GM23338 (cell line): ENCODE results near the gene AOC1. TPM values are rescaled to one million over a fixed set of nuclear protein-coding genes. Genes with fewer than 3 reads are reported as not detected.

Experiments
- ATAC-seq: fragments of 200-7000 bp; cut with Tn5 transposase; 3 replicates; pipeline ENCODE4 v1.9.1; 2020
- DNase-seq: peaks from one replicate; pipeline ENCODE4 v3.0.0-alpha.2; 2015; ENCODE audit warnings: low spot score
- H2AFZ ChIP-seq: fragments of 200-600 bp; sonication (generic); 2 replicates; pipeline ENCODE4 v1.8.0; 2016; ENCODE audit warnings: antibody characterized with exemption, mild to moderate bottlenecking, moderate library complexity
- H3F3A ChIP-seq: fragments of 200-600 bp; sonication (generic); replicated peaks from 2 replicates; pipeline ENCODE4 v1.8.0; 2017; ENCODE audit warnings: antibody characterized with exemption, mixed run types, low read depth
- H3K27ac ChIP-seq: fragments of 200-600 bp; sonication (generic); 2 replicates; pipeline ENCODE4 v1.6.1; 2016; ENCODE audit warnings: low read depth
- H3K27me3 ChIP-seq: fragments of 200-600 bp; sonication (generic); 2 replicates; pipeline ENCODE4 v1.8.0; 2016; ENCODE audit warnings: mild to moderate bottlenecking, mixed run types, moderate library complexity; ENCODE audit not compliant: insufficient read depth
- H3K36me3 ChIP-seq: fragments of 200-600 bp; sonication (generic); 2 replicates; pipeline ENCODE4 v1.8.0; 2016; ENCODE audit warnings: mild to moderate bottlenecking; ENCODE audit not compliant: insufficient read depth
- H3K4me1 ChIP-seq: fragments of 200-600 bp; sonication (generic); 2 replicates; pipeline ENCODE4 v1.8.0; 2016; ENCODE audit warnings: mild to moderate bottlenecking, moderate library complexity; ENCODE audit not compliant: insufficient read depth
- H3K4me2 ChIP-seq: fragments of 200-600 bp; sonication (generic); 2 replicates; pipeline ENCODE4 v1.7.1; 2017; ENCODE audit warnings: mixed run types
- H3K4me3 ChIP-seq: fragments of 200-600 bp; sonication (generic); 2 replicates; pipeline ENCODE4 v1.6.1; 2016; ENCODE audit warnings: mixed run types
- H3K79me2 ChIP-seq: fragments of 200-600 bp; sonication (generic); replicated peaks from 2 replicates; pipeline ENCODE4 v1.8.0; 2017; ENCODE audit warnings: mild to moderate bottlenecking; ENCODE audit not compliant: insufficient read depth
- H3K9me2 ChIP-seq: fragments of 200-600 bp; sonication (generic); 2 replicates; pipeline ENCODE4 v1.8.0; 2017; ENCODE audit not compliant: insufficient read depth
- H4K20me1 ChIP-seq: fragments of 200-600 bp; sonication (generic); replicated peaks from 2 replicates; pipeline ENCODE4 v1.8.0; 2017; ENCODE audit warnings: mild to moderate bottlenecking; ENCODE audit not compliant: insufficient read depth
- H3K27ac Mint-ChIP-seq: 2 replicates; pipeline ENCODE4 v1.8.0; 2020; ENCODE audit warnings: inconsistent platforms, mild to moderate bottlenecking, moderate library complexity, mixed read lengths
- H3K27me3 Mint-ChIP-seq: 3 replicates; pipeline ENCODE4 v1.8.0; 2022; ENCODE audit warnings: low read depth, mild to moderate bottlenecking, moderate library complexity, mixed read lengths, inconsistent platforms; ENCODE audit not compliant: insufficient read depth, poor library complexity
- H3K36me3 Mint-ChIP-seq: 3 replicates; pipeline ENCODE4 v1.8.0; 2021; ENCODE audit warnings: low read depth, mild to moderate bottlenecking, inconsistent platforms, moderate library complexity, mixed read lengths
- H3K4me1 Mint-ChIP-seq: 3 replicates; pipeline ENCODE4 v1.8.0; 2020; ENCODE audit warnings: mild to moderate bottlenecking, inconsistent platforms, mixed read lengths
- H3K4me3 Mint-ChIP-seq: 3 replicates; pipeline ENCODE4 v1.8.0; 2021; ENCODE audit warnings: moderate library complexity, mild to moderate bottlenecking, inconsistent platforms, mixed read lengths
- H3K9me3 Mint-ChIP-seq: 3 replicates; pipeline ENCODE4 v1.8.0; 2020; ENCODE audit warnings: moderate library complexity, mild to moderate bottlenecking, inconsistent platforms, mixed read lengths
- CREB1 ChIP-seq: fragments of 250-450 bp; sonication (Bioruptor Pico); IDR thresholded peaks from 2 replicates; pipeline ENCODE4 v1.5.0; 2020; ENCODE audit warnings: low read depth, mild to moderate bottlenecking, moderate library complexity
- ETS1 ChIP-seq: IDR thresholded peaks from 2 replicates; pipeline ENCODE4 v1.6.1; 2016; ENCODE audit warnings: antibody characterized with exemption
- EZH2 ChIP-seq: fragments of 200-600 bp; sonication (generic); IDR thresholded peaks from one replicate; pipeline ENCODE4 v1.8.0; 2017; ENCODE audit warnings: antibody characterized with exemption, mild to moderate bottlenecking, low read depth; ENCODE audit not compliant: unreplicated experiment
- EZH2phosphoT487 ChIP-seq: fragments of 200-600 bp; sonication (generic); IDR thresholded peaks from one replicate; pipeline ENCODE4 v1.8.1; 2018; ENCODE audit warnings: antibody characterized with exemption; ENCODE audit not compliant: unreplicated experiment
- JUNB ChIP-seq: IDR thresholded peaks from one replicate; pipeline ENCODE4 v1.6.1; 2016; ENCODE audit warnings: antibody characterized with exemption; ENCODE audit not compliant: unreplicated experiment
- NANOG ChIP-seq: IDR thresholded peaks from 2 replicates; pipeline ENCODE4 v1.6.1; 2016; ENCODE audit warnings: antibody characterized with exemption, borderline replicate concordance
- POLR2AphosphoS5 ChIP-seq: IDR thresholded peaks from 2 replicates; pipeline ENCODE4 v1.6.1; 2016; ENCODE audit warnings: antibody characterized with exemption, low read depth
- REST ChIP-seq: IDR thresholded peaks from one replicate; pipeline ENCODE4 v1.6.1; 2018; ENCODE audit warnings: antibody characterized with exemption; ENCODE audit not compliant: unreplicated experiment
- STAT1 ChIP-seq: IDR thresholded peaks from one replicate; pipeline ENCODE4 v1.6.1; 2016; ENCODE audit warnings: antibody characterized with exemption; ENCODE audit not compliant: unreplicated experiment
- ZNF331 ChIP-seq: fragments of 250-450 bp; sonication (Bioruptor Pico); IDR thresholded peaks from 2 replicates; pipeline ENCODE4 v1.5.0; 2020; ENCODE audit warnings: low read depth, mild to moderate bottlenecking, moderate library complexity
- polyA plus RNA-seq: library from polyadenylated mRNA; unstranded; fragments of >200 nt; fragmentation: Nextera tagmentation; extraction: Ambion mirVana; gene quantifications from 2 replicates; pipeline ENCODE4 v1.2.1, GENCODE V29; 2016
- total RNA-seq: library from RNA; depleted of rRNA; stranded (reverse); fragments of >200 nt; shearing (Covaris generic); gene quantifications from 2 replicates; pipeline ENCODE4 v1.2.3, GENCODE V29; 2014
- TF ChIP-seq, protein P1 (sequence below): fragments of 250-450 bp; sonication (Bioruptor Pico); IDR thresholded peaks from 2 replicates; pipeline ENCODE4 v1.5.0; 2020; ENCODE audit warnings: mild to moderate bottlenecking, moderate library complexity
- TF ChIP-seq, protein P2 (sequence below), 2 experiments: fragments of 200-600 bp in 1 of 2; sonication (generic) in 1 of 2; conservative IDR thresholded peaks; 2 replicates each; pipeline versions ENCODE4 v1.5.1 to v1.6.1; 2016 to 2017; ENCODE audit warnings: antibody characterized with exemption in 2 of 2, low read depth in 2 of 2, mild to moderate bottlenecking in 2 of 2, moderate library complexity in 1 of 2

Gene AOC1
- total and polyA plus RNA-seq, 2 experiments from 2014 or later: not detected

DNA sequence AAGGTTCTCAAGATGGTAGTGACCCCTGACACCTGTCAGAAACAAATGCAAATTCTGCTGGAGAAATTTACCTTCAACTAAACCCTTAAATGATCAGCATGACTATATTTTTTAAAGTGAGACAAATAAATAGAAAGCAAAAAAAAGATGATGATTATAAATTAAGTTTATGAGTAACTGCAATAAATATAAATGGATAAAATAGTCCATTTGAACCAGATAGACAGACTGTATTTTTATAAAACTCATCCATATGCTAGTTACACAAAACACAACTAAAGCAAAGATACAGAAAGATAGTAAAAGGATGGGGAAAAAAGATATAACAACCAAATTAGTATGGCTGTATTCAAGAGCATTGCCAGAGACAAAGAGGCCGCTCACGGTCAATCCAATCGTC, 45.9 kb upstream of the AOC1 start:
- DNase-seq: no peak
- Mint-ChIP-seq H3K36me3 (peaks cover 10% of the 10 kb centered on the region; the same call in 1 of the 3 replicates), H3K9me3 (peaks cover 17% of the 10 kb centered on the region), H3K27me3 (peaks cover 13% of the 10 kb centered on the region), H3K27ac (no peak overlapping the region), H3K4me3 (no peak overlapping the region), H3K4me1 (peaks cover 5% of the 10 kb centered on the region; the same call in 2 of the 3 replicates)
- peaks cover 3% of the 10 kb centered on the region; the same call in 1 of the 2 replicates for H4K20me1 ChIP-seq
- H3K27ac ChIP-seq: no peak overlapping the region
- no peaks in the 10 kb centered on the region for H3K79me2 ChIP-seq
- H3K4me2 ChIP-seq: no peak overlapping the region
- H3K4me3 ChIP-seq: no peak overlapping the region
- H3K9me2 ChIP-seq: no peaks in the 10 kb centered on the region
- ATAC-seq: no peak
- peaks cover 28% of the 10 kb centered on the region for H3K27me3 ChIP-seq
- H3K4me1 ChIP-seq: no peaks in the 10 kb centered on the region
- no peaks in the 10 kb centered on the region for H3K36me3 ChIP-seq
- TF ChIP-seq, protein P1, sequence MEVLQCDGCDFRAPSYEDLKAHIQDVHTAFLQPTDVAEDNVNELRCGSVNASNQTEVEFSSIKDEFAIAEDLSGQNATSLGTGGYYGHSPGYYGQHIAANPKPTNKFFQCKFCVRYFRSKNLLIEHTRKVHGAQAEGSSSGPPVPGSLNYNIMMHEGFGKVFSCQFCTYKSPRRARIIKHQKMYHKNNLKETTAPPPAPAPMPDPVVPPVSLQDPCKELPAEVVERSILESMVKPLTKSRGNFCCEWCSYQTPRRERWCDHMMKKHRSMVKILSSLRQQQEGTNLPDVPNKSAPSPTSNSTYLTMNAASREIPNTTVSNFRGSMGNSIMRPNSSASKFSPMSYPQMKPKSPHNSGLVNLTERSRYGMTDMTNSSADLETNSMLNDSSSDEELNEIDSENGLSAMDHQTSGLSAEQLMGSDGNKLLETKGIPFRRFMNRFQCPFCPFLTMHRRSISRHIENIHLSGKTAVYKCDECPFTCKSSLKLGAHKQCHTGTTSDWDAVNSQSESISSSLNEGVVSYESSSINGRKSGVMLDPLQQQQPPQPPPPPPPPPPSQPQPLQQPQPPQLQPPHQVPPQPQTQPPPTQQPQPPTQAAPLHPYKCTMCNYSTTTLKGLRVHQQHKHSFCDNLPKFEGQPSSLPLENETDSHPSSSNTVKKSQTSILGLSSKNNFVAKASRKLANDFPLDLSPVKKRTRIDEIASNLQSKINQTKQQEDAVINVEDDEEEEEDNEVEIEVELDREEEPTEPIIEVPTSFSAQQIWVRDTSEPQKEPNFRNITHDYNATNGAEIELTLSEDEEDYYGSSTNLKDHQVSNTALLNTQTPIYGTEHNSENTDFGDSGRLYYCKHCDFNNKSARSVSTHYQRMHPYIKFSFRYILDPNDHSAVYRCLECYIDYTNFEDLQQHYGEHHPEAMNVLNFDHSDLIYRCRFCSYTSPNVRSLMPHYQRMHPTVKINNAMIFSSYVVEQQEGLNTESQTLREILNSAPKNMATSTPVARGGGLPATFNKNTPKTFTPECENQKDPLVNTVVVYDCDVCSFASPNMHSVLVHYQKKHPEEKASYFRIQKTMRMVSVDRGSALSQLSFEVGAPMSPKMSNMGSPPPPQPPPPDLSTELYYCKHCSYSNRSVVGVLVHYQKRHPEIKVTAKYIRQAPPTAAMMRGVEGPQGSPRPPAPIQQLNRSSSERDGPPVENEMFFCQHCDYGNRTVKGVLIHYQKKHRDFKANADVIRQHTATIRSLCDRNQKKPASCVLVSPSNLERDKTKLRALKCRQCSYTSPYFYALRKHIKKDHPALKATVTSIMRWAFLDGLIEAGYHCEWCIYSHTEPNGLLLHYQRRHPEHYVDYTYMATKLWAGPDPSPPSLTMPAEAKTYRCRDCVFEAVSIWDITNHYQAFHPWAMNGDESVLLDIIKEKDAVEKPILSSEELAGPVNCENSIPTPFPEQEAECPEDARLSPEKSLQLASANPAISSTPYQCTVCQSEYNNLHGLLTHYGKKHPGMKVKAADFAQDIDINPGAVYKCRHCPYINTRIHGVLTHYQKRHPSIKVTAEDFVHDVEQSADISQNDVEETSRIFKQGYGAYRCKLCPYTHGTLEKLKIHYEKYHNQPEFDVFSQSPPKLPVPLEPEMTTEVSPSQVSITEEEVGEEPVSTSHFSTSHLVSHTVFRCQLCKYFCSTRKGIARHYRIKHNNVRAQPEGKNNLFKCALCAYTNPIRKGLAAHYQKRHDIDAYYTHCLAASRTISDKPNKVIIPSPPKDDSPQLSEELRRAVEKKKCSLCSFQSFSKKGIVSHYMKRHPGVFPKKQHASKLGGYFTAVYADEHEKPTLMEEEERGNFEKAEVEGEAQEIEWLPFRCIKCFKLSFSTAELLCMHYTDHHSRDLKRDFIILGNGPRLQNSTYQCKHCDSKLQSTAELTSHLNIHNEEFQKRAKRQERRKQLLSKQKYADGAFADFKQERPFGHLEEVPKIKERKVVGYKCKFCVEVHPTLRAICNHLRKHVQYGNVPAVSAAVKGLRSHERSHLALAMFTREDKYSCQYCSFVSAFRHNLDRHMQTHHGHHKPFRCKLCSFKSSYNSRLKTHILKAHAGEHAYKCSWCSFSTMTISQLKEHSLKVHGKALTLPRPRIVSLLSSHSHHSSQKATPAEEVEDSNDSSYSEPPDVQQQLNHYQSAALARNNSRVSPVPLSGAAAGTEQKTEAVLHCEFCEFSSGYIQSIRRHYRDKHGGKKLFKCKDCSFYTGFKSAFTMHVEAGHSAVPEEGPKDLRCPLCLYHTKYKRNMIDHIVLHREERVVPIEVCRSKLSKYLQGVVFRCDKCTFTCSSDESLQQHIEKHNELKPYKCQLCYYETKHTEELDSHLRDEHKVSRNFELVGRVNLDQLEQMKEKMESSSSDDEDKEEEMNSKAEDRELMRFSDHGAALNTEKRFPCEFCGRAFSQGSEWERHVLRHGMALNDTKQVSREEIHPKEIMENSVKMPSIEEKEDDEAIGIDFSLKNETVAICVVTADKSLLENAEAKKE: no peak
- TF ChIP-seq JUNB: no peak
- TF ChIP-seq NANOG: no peak
- TF ChIP-seq, protein P2, sequence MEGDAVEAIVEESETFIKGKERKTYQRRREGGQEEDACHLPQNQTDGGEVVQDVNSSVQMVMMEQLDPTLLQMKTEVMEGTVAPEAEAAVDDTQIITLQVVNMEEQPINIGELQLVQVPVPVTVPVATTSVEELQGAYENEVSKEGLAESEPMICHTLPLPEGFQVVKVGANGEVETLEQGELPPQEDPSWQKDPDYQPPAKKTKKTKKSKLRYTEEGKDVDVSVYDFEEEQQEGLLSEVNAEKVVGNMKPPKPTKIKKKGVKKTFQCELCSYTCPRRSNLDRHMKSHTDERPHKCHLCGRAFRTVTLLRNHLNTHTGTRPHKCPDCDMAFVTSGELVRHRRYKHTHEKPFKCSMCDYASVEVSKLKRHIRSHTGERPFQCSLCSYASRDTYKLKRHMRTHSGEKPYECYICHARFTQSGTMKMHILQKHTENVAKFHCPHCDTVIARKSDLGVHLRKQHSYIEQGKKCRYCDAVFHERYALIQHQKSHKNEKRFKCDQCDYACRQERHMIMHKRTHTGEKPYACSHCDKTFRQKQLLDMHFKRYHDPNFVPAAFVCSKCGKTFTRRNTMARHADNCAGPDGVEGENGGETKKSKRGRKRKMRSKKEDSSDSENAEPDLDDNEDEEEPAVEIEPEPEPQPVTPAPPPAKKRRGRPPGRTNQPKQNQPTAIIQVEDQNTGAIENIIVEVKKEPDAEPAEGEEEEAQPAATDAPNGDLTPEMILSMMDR (conservative IDR thresholded peaks at IDR 0.05; ENCODE audit: low read depth in 2 of 2): no peak
- no peak for TF ChIP-seq ETS1
- no peak for TF ChIP-seq EZH2phosphoT487
- no peak for TF ChIP-seq STAT1
- no peak for TF ChIP-seq POLR2AphosphoS5
- TF ChIP-seq REST: no peak
- TF ChIP-seq EZH2: no peak
- no peak for TF ChIP-seq ZNF331 (CRISPR knock-in tag)
- no peak for TF ChIP-seq CREB1
- no peaks in the 10 kb centered on the region for H3F3A ChIP-seq
- H2AFZ ChIP-seq: no peak overlapping the region
